H9 (cell line): ENCODE measurements around the gene FNDC7. TPM values are rescaled to one million over a fixed set of nuclear protein-coding genes. Genes with fewer than 3 reads are reported as not detected.

Source experiments
- DNase-seq: peaks from one replicate; pipeline ENCODE4 v3.0.0-alpha.2; 2017
- H2AFZ ChIP-seq: one replicate; pipeline ENCODE4 v1.6.1; 2013; ENCODE audit warnings: mild to moderate bottlenecking, low read length, control low read depth, moderate library complexity
- H2AK5ac ChIP-seq: 2 replicates; pipeline ENCODE4 v1.6.1; 2013; ENCODE audit warnings: low read length, control low read depth, mixed read lengths; ENCODE audit not compliant: insufficient read length
- H2BK120ac ChIP-seq: one replicate; pipeline ENCODE4 v1.6.1; 2013; ENCODE audit warnings: low read depth, mild to moderate bottlenecking, low read length, control low read depth, inconsistent platforms; ENCODE audit not compliant: poor library complexity, severe bottlenecking
- H2BK12ac ChIP-seq: 2 replicates; pipeline ENCODE4 v1.6.1; 2013; ENCODE audit warnings: low read length, control low read depth, mixed read lengths, low read depth; ENCODE audit not compliant: insufficient read length
- H2BK15ac ChIP-seq: 2 replicates; pipeline ENCODE4 v1.6.1; 2013; ENCODE audit warnings: low read depth, low read length, control low read depth
- H2BK20ac ChIP-seq: one replicate; pipeline ENCODE4 v1.6.1; 2013; ENCODE audit warnings: low read depth, mild to moderate bottlenecking, low read length, control low read depth, inconsistent platforms; ENCODE audit not compliant: poor library complexity, severe bottlenecking
- H2BK5ac ChIP-seq: 2 replicates; pipeline ENCODE4 v1.6.1; 2013; ENCODE audit warnings: low read length, control low read depth, mixed read lengths; ENCODE audit not compliant: insufficient read length
- H3K14ac ChIP-seq: 2 replicates; pipeline ENCODE4 v1.6.1; 2013; ENCODE audit warnings: low read length, control low read depth; ENCODE audit not compliant: insufficient read depth
- H3K18ac ChIP-seq: 2 replicates; pipeline ENCODE4 v1.6.1; 2013; ENCODE audit warnings: low read depth, mild to moderate bottlenecking, mixed read lengths, low read length, control low read depth; ENCODE audit not compliant: insufficient read length
- H3K23ac ChIP-seq: 2 replicates; pipeline ENCODE4 v1.6.1; 2013; ENCODE audit warnings: low read length, control low read depth, mixed read lengths, low read depth; ENCODE audit not compliant: insufficient read length
- H3K23me2 ChIP-seq: 2 replicates; pipeline ENCODE4 v1.6.1; 2013; ENCODE audit warnings: low read depth, mild to moderate bottlenecking, mixed read lengths, low read length, control low read depth; ENCODE audit not compliant: insufficient read length, poor library complexity, severe bottlenecking
- H3K27ac ChIP-seq: 2 replicates; pipeline ENCODE4 v1.5.1; 2013; ENCODE audit warnings: low read length, control low read depth, mixed read lengths, low read depth; ENCODE audit not compliant: insufficient read length
- H3K27me3 ChIP-seq: 2 replicates; pipeline ENCODE4 v1.6.1; 2013; ENCODE audit warnings: low read length, control low read depth, inconsistent platforms; ENCODE audit not compliant: insufficient read depth
- H3K4ac ChIP-seq: 2 replicates; pipeline ENCODE4 v1.6.1; 2013; ENCODE audit warnings: low read depth, mild to moderate bottlenecking, control low read depth, inconsistent platforms, low read length, moderate library complexity
- H3K4me1 ChIP-seq: 2 replicates; pipeline ENCODE4 v1.6.1; 2013; ENCODE audit warnings: low read length, control low read depth, inconsistent platforms; ENCODE audit not compliant: insufficient read depth
- H3K4me2 ChIP-seq: 2 replicates; pipeline ENCODE4 v1.6.1; 2013; ENCODE audit warnings: low read length, control low read depth, mixed read lengths; ENCODE audit not compliant: insufficient read length, insufficient read depth
- H3K56ac ChIP-seq: 2 replicates; pipeline ENCODE4 v1.6.1; 2013; ENCODE audit warnings: low read depth, mild to moderate bottlenecking, mixed read lengths, low read length, control low read depth; ENCODE audit not compliant: insufficient read length
- H3K79me1 ChIP-seq: 2 replicates; pipeline ENCODE4 v1.6.1; 2013; ENCODE audit warnings: low read depth, mild to moderate bottlenecking, moderate library complexity, low read length, control low read depth, inconsistent platforms; ENCODE audit not compliant: insufficient read depth, poor library complexity, severe bottlenecking
- H3K79me2 ChIP-seq: 2 replicates; pipeline ENCODE4 v1.6.1; 2013; ENCODE audit warnings: low read length, control low read depth, inconsistent platforms; ENCODE audit not compliant: insufficient read depth
- H3K9ac ChIP-seq: 2 replicates; pipeline ENCODE4 v1.6.1; 2013; ENCODE audit warnings: low read length, control low read depth, mixed read lengths; ENCODE audit not compliant: insufficient read length; ENCODE audit errors: extremely low read depth
- H3K9me3 ChIP-seq: one replicate; pipeline ENCODE4 v1.6.1; 2013; ENCODE audit warnings: low read depth, low read length, inconsistent platforms; ENCODE audit not compliant: control insufficient read depth
- H3T11ph ChIP-seq: one replicate; pipeline ENCODE4 v1.6.1; 2013; ENCODE audit warnings: mild to moderate bottlenecking, low read length, control low read depth, inconsistent platforms
- H4K20me1 ChIP-seq: one replicate; pipeline ENCODE4 v1.6.1; 2013; ENCODE audit not compliant: control insufficient read depth, insufficient read length, insufficient read depth
- H4K5ac ChIP-seq: 2 replicates; pipeline ENCODE4 v1.6.1; 2013; ENCODE audit warnings: low read depth, mild to moderate bottlenecking, mixed read lengths, low read length, control low read depth; ENCODE audit not compliant: insufficient read length
- H4K8ac ChIP-seq: replicated peaks from 2 replicates; pipeline ENCODE4 v1.6.1; 2013; ENCODE audit warnings: low read length, control low read depth, mixed read lengths, low read depth; ENCODE audit not compliant: insufficient read length
- H4K91ac ChIP-seq: 2 replicates; pipeline ENCODE4 v1.6.1; 2013; ENCODE audit warnings: low read depth, mild to moderate bottlenecking, moderate library complexity, mixed read lengths, low read length, control low read depth; ENCODE audit not compliant: insufficient read length
- H3K27ac Mint-ChIP-seq, 3 experiments: 2 replicates in 2 of 3; 3 replicates in 1 of 3; pipeline ENCODE4 v1.8.0; 2020 to 2021; ENCODE audit warnings: mixed read lengths in 3 of 3, mild to moderate bottlenecking in 1 of 3, moderate library complexity in 1 of 3
- H3K27me3 Mint-ChIP-seq: 2 replicates; pipeline ENCODE4 v1.8.0; 2021; ENCODE audit warnings: low read depth, mild to moderate bottlenecking, moderate library complexity, mixed read lengths
- H3K36me3 Mint-ChIP-seq, 3 experiments: 2 replicates in 2 of 3; 3 replicates in 1 of 3; pipeline ENCODE4 v1.8.0; 2020 to 2021; ENCODE audit warnings: low read depth in 3 of 3, mixed read lengths in 3 of 3; ENCODE audit not compliant: insufficient read depth in 1 of 3
- H3K4me1 Mint-ChIP-seq, 2 experiments: 2 replicates each; pipeline ENCODE4 v1.8.0; 2020; ENCODE audit warnings: mixed read lengths in 2 of 2
- H3K4me3 Mint-ChIP-seq, 2 experiments: 2 replicates in 1 of 2; 3 replicates in 1 of 2; pipeline ENCODE4 v1.8.0; 2020 to 2021; ENCODE audit warnings: mild to moderate bottlenecking in 2 of 2, mixed read lengths in 2 of 2, moderate library complexity in 1 of 2
- H3K9me3 Mint-ChIP-seq, 2 experiments: 2 replicates in 1 of 2; 3 replicates in 1 of 2; pipeline ENCODE4 v1.8.0; 2020; ENCODE audit warnings: mild to moderate bottlenecking in 2 of 2, mixed read lengths in 2 of 2, moderate library complexity in 1 of 2
- total RNA-seq: library from RNA; stranded (reverse); gene quantifications from 2 replicates; pipeline ENCODE4 v1.2.1, GENCODE V29; 2021
- TF ChIP-seq, protein P1 (sequence below): fragments of 200-600 bp; sonication (generic); conservative IDR thresholded peaks from 3 replicates; pipeline ENCODE4 v1.8.0; 2021; ENCODE audit warnings: antibody characterized with exemption, mild to moderate bottlenecking

FNDC7 gene
- total RNA-seq, 1 experiment from 2014 or later, result 0.13 TPM

GRCh38 chr1:108777839-108778238 is 65.1 kb downstream of the FNDC7 start:
- H2BK15ac ChIP-seq, result no peak overlapping the region
- H2BK12ac ChIP-seq, result no peak overlapping the region
- no peak overlapping the region for H3K27ac Mint-ChIP-seq
- no peak overlapping the region for H2AK5ac ChIP-seq
- peaks cover 26 to 50% (median 45%) of the 10 kb centered on the region in 3 experiments for H3K36me3 Mint-ChIP-seq
- no peaks in the 10 kb centered on the region for H3K9me3 ChIP-seq
- H3K27me3 Mint-ChIP-seq, result no peaks in the 10 kb centered on the region
- no peaks in the 10 kb centered on the region for H3K79me2 ChIP-seq
- no peak overlapping the region for H3K27ac ChIP-seq
- H3K23ac ChIP-seq, result no peak overlapping the region
- H3K9me3 Mint-ChIP-seq, result no peaks in the 10 kb centered on the region
- no peak overlapping the region for H3K4me2 ChIP-seq
- H3K4me3 Mint-ChIP-seq, result no peak overlapping the region
- no peak overlapping the region for H4K91ac ChIP-seq
- H3K4ac ChIP-seq, result no peak overlapping the region
- no peak overlapping the region for H3T11ph ChIP-seq
- H2AFZ ChIP-seq, result no peak overlapping the region
- no peaks in the 10 kb centered on the region for H3K4me1 ChIP-seq
- H4K20me1 ChIP-seq, result no peaks in the 10 kb centered on the region
- H2BK5ac ChIP-seq, result no peak overlapping the region
- no peak overlapping the region for H4K5ac ChIP-seq
- no peak overlapping the region for H2BK20ac ChIP-seq
- H3K14ac ChIP-seq, result no peak overlapping the region
- no peak overlapping the region for H4K8ac ChIP-seq
- TF ChIP-seq, protein P1, sequence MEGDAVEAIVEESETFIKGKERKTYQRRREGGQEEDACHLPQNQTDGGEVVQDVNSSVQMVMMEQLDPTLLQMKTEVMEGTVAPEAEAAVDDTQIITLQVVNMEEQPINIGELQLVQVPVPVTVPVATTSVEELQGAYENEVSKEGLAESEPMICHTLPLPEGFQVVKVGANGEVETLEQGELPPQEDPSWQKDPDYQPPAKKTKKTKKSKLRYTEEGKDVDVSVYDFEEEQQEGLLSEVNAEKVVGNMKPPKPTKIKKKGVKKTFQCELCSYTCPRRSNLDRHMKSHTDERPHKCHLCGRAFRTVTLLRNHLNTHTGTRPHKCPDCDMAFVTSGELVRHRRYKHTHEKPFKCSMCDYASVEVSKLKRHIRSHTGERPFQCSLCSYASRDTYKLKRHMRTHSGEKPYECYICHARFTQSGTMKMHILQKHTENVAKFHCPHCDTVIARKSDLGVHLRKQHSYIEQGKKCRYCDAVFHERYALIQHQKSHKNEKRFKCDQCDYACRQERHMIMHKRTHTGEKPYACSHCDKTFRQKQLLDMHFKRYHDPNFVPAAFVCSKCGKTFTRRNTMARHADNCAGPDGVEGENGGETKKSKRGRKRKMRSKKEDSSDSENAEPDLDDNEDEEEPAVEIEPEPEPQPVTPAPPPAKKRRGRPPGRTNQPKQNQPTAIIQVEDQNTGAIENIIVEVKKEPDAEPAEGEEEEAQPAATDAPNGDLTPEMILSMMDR, result no peak
- no peak for DNase-seq
- no peak overlapping the region for H2BK120ac ChIP-seq
- H3K4me1 Mint-ChIP-seq, result peaks cover 0 to 4% of the 10 kb centered on the region in 2 experiments; a peak in 3 of 4 replicates
- no peak overlapping the region for H3K18ac ChIP-seq
- no peak overlapping the region for H3K9ac ChIP-seq
- no peaks in the 10 kb centered on the region for H3K79me1 ChIP-seq
- H3K27me3 ChIP-seq, result no peaks in the 10 kb centered on the region
- H3K23me2 ChIP-seq, result no peaks in the 10 kb centered on the region
- no peak overlapping the region for H3K56ac ChIP-seq
